NCI-H1694 treated with DMSO at 0.1 percent for 48 hours (cell line): ENCODE measurements around the gene CDRT4.
"Not testable (repeated sequence)": the region's sequence is repeated elsewhere in the genome, so short reads cannot be mapped to it uniquely, and the experiment has no call there.

Source experiments
- DNase-seq: peaks from one replicate; lab custom pipeline; 2025; lab: John Stamatoyannopoulos, UW

CDRT4 gene

DNA sequence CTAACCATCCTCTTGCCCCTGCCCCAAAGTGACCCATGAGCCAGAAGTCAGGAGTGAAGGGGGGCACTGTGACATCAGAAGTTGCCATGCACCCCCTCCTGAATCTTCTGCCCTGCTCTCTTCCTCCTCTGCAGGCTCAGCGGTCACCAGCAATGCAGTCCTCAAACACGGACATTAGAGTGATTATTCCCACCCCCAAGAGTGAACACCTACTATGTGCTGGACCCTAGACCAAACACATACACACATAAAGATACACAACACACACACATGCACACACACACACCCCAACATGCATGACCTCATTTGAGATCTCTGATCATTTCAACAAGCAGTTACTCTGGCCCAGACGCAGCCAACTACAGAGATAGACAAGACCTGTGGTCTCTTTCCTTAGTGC, at the start of gene CDRT4:
TSS of gene CDRT4 (minus strand) at position 30 of the 400 bp plus-strand sequence. CDS start 27,383 bp downstream, outside the sequence.
- no peak for DNase-seq

DNA sequence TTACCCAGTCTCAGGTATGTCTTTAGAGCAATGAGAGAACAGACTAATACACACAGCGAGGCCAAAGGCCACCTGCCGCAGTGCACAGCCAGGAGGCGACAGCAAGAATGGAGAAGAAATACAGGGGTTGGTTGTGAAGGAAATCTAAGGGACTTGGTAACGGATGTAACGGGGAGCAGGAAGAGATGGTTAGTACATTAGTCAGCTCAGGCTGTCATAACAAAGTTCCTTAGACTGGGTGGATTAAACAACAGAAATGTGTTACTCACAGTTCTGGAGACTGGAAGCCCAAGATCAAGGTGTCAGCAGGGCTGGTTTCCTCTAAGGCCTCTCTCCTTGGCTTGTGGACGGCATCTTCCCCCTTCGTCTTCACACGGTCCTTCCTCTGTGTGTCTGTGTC, 48.7 kb upstream of the CDRT4 start:
- DNase-seq = no peak

DNA sequence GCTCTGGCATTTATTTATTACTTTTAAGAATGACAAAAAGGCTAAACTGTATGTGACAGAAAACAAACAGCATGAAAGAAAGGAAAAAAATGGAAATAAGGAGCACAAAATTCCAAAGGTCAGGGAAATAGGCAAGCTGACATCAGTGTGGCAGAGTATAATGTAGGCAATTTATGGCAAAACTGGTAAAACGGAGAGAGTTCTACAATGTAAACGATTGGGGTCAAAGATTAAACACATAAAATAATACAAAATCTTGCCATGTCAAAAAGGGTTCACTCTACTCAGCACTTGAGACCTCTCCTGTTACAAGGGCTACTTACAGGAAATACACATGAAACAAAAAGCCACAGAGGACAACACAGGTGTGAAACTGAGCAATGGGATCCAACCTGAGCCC, 47.0 kb upstream of the CDRT4 start:
- no peak for DNase-seq

DNA sequence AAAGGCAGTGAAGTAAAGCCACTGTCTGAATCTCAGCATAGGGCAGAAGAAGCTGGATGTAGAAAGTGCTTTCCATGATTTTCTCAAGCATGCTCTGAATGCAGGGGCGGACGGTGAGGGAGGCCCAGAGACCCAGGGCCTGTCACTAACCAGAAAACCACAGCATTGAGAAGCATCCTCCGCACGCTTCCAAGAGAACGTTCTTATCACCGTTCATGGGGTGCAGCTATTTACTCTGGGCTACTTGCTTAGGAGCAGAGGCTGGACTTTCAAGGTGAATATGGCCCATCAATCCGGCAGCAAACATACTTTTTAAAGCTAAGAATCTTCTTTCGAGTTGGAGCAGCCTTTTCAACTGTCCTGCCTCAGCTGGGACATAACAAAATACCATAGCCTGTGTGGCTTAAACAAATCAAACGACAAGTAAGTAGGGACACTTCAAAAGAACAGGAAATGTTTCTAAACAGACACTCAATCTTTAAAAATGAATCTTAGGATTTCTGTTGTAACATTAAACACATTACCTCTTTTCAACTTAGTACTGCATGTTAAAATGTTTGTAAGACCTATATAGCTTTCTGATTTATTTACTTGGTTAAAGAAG, 46.5 kb upstream of the CDRT4 start:
- no peak for DNase-seq

DNA sequence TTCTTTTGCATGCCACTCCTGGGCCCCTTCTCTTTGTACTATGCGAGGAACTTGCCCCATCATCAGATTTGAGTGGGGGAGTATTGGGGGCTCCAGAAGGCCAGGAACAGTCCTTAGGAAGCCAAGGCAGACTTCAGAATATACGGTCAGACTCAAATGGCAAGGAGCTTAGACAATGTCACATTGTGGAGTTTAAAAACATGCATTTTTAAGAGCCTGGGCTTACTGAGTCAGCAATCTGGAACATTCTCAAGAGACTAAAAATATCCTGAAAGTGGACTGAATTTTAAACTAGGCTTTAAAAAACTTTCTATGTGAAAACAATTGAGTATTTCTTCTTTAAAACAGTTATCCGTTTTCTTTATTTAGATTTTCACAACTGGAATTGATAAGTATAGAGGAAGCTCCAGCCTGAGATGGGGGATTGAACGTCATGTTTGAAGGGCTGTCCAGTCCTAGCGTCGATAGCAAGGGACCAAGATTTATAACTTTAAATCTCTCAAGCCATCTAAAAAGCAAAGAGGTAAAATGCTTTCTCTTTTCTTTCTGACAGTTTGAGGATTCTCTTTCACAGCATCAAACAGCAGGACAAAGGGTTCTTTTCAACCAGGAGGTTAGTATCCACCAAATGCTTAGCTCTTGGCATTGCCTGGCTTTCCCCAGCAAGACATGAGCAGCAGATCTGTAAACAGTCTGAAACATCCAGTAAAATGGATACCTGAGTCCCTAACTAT, 45.8 kb upstream of the CDRT4 start:
- no peak for DNase-seq

DNA sequence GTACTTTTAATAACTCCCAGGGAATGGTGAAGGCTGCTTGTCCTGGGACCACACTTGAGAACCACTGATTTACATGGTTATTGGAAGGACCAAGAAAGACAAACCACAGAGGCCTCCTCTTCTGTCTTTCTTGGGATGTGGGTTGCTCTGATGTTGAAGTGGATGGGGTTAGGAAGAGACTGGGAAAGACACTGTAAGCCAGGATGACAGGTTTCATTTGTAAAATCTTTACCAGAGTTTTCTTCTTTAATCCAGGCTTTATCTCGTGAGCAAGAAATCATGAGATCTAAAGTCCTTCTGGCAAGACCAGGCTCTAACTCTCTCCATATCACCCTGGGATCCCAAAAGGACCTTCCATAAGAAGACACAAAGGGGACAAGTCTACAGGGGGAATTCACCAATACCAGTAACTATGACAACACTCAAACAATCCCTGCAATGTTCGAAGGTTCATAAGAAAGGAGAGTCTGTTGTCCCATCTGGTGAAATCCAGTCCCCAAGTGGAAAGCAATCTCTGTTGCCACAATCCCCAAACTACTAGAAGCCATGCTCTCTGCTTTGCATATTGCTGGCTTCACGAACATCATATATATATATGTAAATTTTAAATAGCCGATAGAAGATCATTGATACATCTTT, 44.8 kb upstream of the CDRT4 start:
- DNase-seq = no peak

DNA sequence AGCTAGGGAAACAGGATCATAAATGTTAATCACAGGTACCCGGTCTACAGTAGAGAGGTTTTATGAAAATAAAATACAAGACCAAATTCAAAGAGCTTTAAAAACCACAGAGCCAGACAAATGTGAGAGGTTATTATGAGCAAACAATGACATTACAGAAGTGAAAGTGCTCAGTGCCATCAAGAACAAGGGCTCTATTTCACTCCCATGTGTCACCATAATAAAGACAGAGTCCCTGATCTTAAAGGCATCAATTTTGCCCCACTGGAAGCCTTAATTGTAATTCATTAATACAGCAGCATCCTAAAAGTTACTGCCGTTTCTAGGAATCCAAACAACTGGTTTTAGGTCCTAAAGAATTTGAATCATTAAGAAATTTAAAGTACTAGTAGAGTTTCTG, 43.7 kb upstream of the CDRT4 start:
- DNase-seq = no peak

DNA sequence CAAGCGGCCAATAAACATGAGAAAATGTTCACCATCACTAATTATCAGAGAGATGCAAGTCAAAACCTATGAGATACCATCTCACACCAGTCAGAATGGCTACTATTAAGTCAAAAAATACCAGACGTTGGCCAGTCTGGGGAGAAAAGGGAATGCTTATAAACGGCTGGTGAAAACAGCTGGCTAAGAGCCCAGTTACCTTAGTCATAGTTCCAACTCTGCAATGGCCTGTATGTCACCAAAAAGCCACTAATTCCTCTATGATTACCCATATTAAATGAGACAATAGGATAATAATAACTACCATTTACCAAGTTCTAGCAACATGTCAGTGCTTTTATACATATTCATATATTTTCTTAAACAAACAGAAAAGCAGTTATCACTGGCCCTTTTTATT, 42.9 kb upstream of the CDRT4 start:
- no peak for DNase-seq

DNA sequence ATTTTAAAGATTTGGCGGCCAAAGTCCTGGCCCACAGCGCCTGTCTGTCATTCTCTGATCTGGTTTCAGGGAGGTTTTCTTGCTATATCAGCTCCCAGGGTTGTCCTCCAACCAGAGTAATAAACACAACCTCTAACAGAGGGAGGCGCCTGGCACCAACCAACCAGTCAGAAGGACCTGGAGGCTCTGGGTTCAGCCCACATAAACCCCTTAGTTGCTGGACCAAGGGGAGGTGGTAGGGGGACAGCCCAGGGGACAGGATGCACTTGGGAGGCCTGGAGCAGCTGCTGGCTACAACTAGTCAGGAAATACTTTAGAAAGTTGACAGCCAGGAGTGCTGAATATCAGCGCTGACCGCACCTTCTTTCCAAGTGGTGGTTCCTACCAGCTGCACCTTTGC, 41.7 kb upstream of the CDRT4 start:
- no peak for DNase-seq

DNA sequence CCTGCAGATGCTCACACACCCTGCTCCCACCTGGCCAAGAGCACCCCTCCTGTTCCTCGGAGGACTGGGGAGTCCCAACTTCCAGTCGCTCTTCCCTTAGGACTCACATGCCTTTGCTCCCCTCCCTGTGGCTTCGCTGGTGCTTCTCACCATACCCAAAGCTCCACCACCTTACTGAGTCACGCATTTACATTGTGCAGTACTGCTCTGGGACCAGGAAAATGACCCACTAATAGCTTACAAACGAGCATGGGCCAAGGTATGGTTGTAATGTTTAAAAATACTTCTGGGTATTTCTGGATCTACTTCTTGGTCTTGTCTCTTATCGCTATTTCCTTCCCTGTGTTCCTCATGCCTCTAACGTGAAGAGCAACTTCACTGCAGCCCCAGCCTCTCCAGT, 41.0 kb upstream of the CDRT4 start:
- DNase-seq = no peak

DNA sequence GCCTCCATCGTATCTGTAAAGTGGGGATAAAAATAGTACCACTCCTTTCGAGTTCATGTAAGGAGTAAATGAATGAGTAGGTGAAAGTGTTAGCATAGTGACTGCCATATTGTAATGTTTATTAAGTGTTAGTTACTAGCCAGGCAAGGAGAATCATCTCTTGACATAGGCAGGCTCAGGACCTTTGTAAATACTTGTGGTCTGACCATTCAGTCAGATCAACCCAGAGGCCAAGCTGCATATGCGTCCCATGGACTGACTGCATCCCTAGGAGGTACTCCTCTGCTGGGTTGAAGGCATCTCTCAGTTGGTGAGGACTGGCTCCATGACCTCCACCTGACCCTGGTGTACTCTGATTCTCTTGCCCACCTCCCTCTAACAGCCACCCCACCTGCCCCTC, 40.5 kb upstream of the CDRT4 start:
- DNase-seq = no peak

DNA sequence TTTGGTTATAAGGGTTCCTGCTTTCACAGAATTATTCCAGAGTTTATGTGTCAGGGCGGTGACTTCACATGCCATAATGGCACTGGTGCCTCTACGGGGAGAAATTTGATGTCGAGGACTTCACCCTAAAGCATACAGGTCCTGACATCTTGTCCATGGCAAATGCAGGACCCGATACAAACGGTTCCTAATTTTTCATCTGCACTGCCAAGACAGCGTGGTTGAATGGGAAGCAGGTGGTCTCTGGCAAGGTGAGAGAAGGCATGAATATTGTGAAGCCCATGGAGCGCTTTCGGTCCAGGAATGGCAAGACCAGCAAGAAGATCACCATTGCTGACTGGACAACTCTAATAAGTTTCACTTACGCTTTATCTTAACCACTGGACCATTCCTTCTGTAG, 39.6 kb upstream of the CDRT4 start:
- DNase-seq = no peak

DNA sequence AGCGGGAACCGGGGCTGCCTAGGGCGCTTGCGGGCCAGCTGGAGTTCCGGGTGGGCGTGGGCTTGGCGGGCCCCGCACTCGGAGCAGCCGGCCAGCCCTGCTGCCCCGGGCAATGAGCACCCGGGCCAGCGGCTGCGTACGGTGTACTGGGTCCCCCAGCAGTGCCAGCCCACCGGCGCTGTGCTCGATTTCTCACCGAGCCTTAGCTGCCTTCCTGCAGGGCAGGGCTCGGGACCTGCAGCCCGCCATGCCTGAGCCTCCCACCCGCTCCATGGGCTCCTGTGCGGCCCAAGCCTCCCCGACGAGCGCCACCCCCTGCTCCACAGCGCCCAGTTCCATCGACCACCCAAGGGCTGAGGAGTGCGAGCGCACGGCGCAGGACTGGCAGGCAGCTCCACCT, 38.3 kb upstream of the CDRT4 start:
- DNase-seq = not testable (repeated sequence)

DNA sequence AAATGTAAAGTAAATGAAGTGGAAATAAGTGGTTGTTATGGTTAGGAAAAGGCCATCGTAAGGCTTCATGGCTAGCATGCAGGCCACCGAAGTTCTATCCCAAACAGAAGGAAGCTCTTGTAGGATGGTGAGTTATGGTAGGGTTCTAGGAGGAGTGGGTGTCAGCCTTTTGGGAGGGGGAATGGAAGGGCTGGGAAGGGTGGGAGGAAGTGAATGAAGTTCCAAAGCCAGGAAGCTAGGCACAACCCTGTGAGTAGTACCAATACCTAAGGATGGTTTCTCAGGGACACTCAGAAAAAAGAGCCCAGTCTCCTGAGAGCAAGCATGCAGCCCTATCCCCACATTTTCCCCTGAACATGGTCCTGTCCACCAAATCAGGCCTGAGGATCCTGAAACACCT, 36.3 kb upstream of the CDRT4 start:
- no peak for DNase-seq

DNA sequence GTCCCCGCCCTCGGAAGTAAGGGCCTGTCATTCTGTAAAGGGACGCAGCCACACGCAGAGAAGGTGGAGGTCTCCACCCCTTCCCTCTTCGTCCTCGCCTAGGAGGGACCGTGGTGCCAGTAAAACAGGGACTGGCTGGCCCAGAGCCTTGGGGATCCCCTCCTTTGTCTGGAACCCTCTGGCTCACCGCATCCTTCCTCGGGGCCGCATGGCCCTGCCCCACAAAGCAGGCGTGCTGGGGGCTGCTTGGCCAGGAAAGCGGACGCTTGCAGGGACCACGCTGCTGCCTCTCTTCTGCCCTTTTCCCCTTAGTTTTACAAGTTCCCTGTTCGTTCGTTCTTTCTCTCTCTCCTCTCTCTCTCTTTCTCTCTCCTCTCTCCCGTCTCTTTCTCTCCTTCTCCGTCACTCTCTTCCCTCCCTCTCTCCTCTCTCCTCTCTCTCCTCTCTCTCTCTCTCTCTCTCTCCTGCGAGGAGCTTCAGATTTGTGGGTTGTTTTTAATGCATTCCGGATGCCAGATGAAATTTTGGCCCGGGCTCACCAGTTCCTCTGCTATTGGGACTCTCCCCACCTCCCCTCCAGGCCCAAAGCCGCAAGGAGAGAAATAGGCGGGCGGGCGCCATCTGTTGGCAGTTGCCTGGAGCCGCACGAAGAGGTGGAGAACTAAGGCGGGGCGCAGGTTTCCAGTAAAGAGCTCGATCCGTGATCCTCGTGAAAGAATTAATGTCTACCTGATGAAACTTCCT, 35.1 kb upstream of the CDRT4 start:
- DNase-seq = peak; percentile 20

DNA sequence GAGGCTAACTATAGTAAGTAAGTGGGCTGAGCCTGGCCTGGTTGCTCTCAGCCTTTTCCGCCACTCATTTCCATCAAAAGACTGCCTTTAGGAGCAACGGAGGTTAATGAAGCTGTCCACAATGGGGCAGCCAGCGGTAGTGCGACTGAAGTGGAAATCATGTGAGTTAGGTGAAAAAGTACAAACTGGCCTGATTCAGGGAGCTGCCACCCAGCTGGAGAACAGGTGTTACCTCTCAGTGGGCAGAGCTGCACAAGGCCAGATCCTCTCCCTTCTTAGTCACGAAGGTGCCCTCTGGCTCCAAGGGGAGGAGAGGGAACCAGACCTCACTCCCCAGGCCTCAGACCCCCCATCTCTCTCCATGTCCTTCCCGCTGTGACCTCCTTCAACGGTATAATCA, 34.4 kb upstream of the CDRT4 start:
- no peak for DNase-seq

DNA sequence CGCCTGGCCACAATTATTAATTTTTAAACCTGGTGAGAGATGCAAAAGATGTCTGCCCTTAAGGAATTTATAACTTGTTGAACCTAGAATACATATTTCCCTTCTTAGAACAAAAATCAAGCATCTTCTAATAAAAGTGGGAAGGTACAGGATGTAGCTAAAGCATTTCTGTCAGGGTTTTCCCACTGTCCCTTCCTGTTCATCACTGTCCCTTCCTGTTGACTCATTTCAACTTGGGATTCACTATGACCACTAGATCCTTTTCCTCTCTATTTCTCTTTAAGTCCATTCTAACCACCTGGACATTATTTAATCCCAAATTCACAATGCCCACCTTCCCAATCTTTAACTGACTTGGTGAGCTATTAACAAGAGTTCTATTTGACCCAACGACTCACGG, 33.9 kb upstream of the CDRT4 start:
- DNase-seq = no peak

DNA sequence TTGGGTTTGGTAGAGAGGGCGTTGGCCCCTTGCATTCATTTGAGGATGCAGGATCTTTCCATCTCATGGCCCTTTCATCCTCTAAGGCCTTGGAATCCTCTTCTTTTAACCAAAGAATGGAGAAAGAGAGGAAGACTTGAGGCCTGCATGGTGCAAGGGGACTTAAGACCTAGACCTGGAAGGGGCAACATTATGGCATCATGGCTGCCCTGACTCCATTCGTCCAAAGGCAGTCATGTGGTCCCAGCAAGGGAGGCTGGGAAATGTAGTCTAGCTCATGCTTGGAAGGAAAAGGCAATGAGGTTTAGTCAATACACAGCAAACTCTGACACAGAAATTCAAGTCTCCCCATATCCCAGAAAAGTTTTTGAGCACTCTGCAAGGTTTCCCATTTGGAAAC, 30.7 kb upstream of the CDRT4 start:
- DNase-seq = no peak

DNA sequence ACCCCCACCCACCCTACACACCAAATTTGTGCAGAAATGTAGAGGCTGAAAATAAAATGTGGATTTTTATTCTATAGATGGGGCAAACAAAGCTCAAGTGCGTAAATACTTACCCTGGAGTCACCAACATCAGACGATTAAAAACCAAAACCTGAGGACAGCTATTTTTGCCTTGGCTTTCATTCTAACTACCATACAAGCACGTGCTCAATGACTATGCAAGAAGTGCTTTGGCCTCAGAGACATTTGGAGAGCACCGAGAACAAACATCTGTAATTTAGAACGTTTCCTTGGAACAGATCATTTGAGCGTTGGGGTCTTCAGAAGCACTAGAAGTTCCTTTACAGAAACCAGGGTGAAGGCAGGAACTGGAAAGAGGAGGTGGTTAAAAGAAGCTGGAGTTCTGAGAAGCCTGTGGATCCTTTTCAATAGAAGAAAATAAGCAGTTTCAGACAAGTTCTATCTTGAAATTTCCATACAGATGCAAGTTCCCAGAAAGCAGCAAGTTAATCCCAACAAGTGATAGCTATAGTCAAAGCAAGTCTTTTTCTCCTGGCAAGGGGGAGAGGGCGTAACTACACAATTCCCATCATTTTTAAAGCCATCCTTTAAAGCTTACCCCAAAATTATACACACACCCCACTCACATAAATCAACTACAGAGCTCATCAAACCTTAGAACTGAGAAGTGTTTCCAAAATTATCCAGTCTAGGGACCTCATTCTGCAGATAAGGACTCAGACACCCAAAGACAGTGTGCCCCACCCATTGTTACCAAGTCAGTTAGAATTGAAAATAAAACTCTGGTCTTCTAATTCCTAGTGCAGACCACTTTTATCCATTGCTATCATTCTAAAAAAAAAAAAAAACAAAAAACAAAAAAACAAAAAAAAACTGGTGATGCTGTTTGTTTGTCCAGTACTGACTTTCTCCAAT, 29.6 kb upstream of the CDRT4 start:
- DNase-seq = no peak

DNA sequence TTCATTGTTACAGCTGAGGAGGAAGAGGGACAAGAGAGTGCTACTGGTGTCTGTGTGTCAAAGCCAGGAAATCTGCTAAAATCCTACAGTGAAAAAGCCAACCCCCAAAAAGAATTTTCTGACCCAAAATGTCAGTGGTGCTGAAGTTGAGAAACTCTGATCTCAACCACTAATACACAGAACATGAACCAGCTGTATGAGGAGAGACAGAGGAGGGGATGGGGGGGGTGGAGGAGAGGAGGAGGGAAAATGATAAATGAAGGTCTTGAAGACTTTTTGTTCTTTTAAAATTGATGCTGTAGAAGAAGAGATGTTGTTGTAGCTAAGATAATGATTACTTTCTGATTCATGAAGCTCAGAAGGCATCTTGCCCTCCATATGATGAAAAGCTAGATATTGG, 27.4 kb upstream of the CDRT4 start:
- no peak for DNase-seq

DNA sequence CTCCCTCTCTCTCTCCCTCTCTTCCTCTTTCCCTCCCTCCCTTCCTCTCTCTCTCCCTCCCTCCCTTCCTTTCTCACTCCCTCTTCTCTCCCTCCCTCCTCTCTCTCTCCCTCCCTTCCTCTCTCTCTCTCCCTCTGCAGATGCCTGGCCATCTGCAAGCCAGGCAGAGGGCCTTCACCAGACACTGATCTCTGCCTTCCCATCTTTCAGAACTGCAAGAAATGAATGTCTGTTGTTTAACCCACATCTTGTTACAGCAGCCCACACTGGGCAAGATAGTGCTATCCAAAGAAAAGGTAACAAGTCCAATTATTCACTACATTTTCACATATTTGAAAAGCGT, 26.2 kb upstream of the CDRT4 start:
- no peak for DNase-seq
